Vagina (tissue), 2 donors: Measurements from ENCODE around the gene AKAP13.
A peak's percentile ranks its signal among the peaks of the same experiment; 100 is the strongest.
"Not testable (repeated sequence)": the region's sequence is repeated elsewhere in the genome, so short reads cannot be mapped to it uniquely, and the experiment has no call there.

Experiments used
- POLR2A ChIP-seq, 2 donors: fragments of 450-650 bp; IDR thresholded peaks; one replicate each; pipeline ENCODE4 v1.6.1; 2017; ENCODE audit warnings: antibody characterized with exemption in 2 of 2, mild to moderate bottlenecking in 2 of 2, moderate library complexity in 2 of 2
- POLR2AphosphoS5 ChIP-seq, 2 donors: sonication (generic); formaldehyde crosslinking; IDR thresholded peaks; one replicate each; pipeline ENCODE4 v1.9.0; 2017; ENCODE audit warnings: antibody characterized with exemption in 2 of 2, mild to moderate bottlenecking in 2 of 2, low read depth in 1 of 2; ENCODE audit not compliant: insufficient read depth in 1 of 2
- TF ChIP-seq, protein P1 (sequence below), 3 experiments: fragments of 450-650 bp in 2 of 3; fragments of 200-600 bp in 1 of 3; sonication (generic) in 1 of 3; IDR thresholded peaks; one replicate each; pipeline ENCODE4 v1.5.1; 2017 to 2019; ENCODE audit warnings: antibody characterized with exemption in 3 of 3, mild to moderate bottlenecking in 2 of 3, moderate library complexity in 2 of 3

- TF ChIP-seq POLR2AphosphoS5 (IDR thresholded peaks at IDR 0.05; ENCODE audit: insufficient read depth in 1 of 2, low read depth in 1 of 2), result peak in 1 of 2 donors; percentile 31
- TF ChIP-seq, protein P1, sequence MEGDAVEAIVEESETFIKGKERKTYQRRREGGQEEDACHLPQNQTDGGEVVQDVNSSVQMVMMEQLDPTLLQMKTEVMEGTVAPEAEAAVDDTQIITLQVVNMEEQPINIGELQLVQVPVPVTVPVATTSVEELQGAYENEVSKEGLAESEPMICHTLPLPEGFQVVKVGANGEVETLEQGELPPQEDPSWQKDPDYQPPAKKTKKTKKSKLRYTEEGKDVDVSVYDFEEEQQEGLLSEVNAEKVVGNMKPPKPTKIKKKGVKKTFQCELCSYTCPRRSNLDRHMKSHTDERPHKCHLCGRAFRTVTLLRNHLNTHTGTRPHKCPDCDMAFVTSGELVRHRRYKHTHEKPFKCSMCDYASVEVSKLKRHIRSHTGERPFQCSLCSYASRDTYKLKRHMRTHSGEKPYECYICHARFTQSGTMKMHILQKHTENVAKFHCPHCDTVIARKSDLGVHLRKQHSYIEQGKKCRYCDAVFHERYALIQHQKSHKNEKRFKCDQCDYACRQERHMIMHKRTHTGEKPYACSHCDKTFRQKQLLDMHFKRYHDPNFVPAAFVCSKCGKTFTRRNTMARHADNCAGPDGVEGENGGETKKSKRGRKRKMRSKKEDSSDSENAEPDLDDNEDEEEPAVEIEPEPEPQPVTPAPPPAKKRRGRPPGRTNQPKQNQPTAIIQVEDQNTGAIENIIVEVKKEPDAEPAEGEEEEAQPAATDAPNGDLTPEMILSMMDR (IDR thresholded peaks at IDR 0.05), result not testable (repeated sequence)
- not testable (repeated sequence) for TF ChIP-seq POLR2A (IDR thresholded peaks at IDR 0.05)
These were observed 35.7 kb upstream of the AKAP13 start for GRCh38 chr15:85344653-85345114.
